SH-SY5Y (cell line): ENCODE measurements around the gene MIGA2.

ENCODE experiments used
- GATA2 ChIP-seq: IDR thresholded peaks from 2 replicates; pipeline ENCODE4 v1.6.1; 2011; ENCODE audit warnings: mild to moderate bottlenecking, low read depth, low read length
- GATA3 ChIP-seq: IDR thresholded peaks from 2 replicates; pipeline ENCODE4 v1.6.1; 2011; ENCODE audit warnings: low read depth, mild to moderate bottlenecking, low read length, moderate library complexity

DNA sequence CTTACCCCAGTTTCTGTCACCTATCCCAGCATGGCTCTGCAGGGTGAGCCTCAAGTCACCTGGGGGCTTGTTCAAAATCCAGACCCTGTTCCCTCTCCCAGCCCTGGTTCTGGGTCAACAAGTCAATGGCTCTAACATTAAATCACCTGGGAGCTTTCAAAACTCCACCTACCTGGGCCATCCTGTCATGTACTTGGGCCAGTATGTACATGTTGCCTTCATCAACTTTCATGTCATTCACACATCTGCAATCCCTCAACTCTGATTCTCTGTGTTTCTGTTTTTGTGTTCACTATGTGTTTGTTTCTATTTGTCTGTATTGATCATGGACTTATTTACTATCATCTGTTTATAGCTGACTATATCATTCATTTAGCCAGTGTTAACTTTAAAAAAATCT, 6.2 kb upstream of the MIGA2 start:
- no peak for TF ChIP-seq GATA2
- no peak for TF ChIP-seq GATA3
